Fibroblast of peridontal ligament (primary cell): ENCODE data around the gene KLF9.

Experiments used
- DNase-seq: peaks from one replicate; pipeline ENCODE4 v3.0.0-alpha.2; 2010; ENCODE audit errors: extremely low read depth

Gene KLF9

GRCh38 chr9:70422371-70423043 lies 8.1 kb upstream of the KLF9 start:
- no peak for DNase-seq

GRCh38 chr9:70421272-70422180 lies 7.1 kb upstream of the KLF9 start:
- DNase-seq: peak; percentile 52

GRCh38 chr9:70420441-70421271 lies 6.2 kb upstream of the KLF9 start:
- peak; percentile 82 for DNase-seq

GRCh38 chr9:70419556-70420440 lies 5.3 kb upstream of the KLF9 start:
- peak; percentile 97 for DNase-seq

- peak; percentile 97 for DNase-seq
These were observed 4.5 kb upstream of the KLF9 start for GRCh38 chr9:70418822-70419555.

GRCh38 chr9:70415476-70415875 lies 1.0 kb upstream of the KLF9 start:
- DNase-seq: no peak

- no peak for DNase-seq
These were observed 584 bp upstream of the KLF9 start for GRCh38 chr9:70415041-70415440.

- no peak for DNase-seq
These were observed 1.0 kb downstream of the KLF9 start for GRCh38 chr9:70413464-70413798.

GRCh38 chr9:70412832-70413463 lies 1.5 kb downstream of the KLF9 start:
- peak; percentile 81 for DNase-seq

- peak; percentile 93 for DNase-seq
These were observed 2.3 kb downstream of the KLF9 start for GRCh38 chr9:70411930-70412831.

GRCh38 chr9:70411121-70411929 lies 3.1 kb downstream of the KLF9 start:
- peak; percentile 83 for DNase-seq

- DNase-seq: peak; percentile 72
These were observed 4.1 kb downstream of the KLF9 start for GRCh38 chr9:70410368-70410767.

- DNase-seq: peak; percentile 46
These were observed 4.7 kb downstream of the KLF9 start for GRCh38 chr9:70409800-70410199.

GRCh38 chr9:70409280-70409679 lies 5.2 kb downstream of the KLF9 start:
- DNase-seq: peak; percentile 43

- DNase-seq: no peak
These were observed 5.9 kb downstream of the KLF9 start for GRCh38 chr9:70408393-70409040.

GRCh38 chr9:70407081-70407503 lies 7.4 kb downstream of the KLF9 start:
- peak; percentile 100 for DNase-seq

- DNase-seq: peak; percentile 86
These were observed 8.0 kb downstream of the KLF9 start for GRCh38 chr9:70406434-70406862.
